GM23338 (cell line): Measurements from ENCODE around the gene HIVEP2. TPM values are rescaled to one million over a fixed set of nuclear protein-coding genes. Genes with fewer than 3 reads are reported as not detected.
A peak's percentile ranks its signal among the peaks of the same experiment; 100 is the strongest.

ENCODE experiments used
- ATAC-seq: fragments of 200-7000 bp; cut with Tn5 transposase; 3 replicates; pipeline ENCODE4 v1.9.1; 2020
- DNase-seq: peaks from one replicate; pipeline ENCODE4 v3.0.0-alpha.2; 2015; ENCODE audit warnings: low spot score
- H2AFZ ChIP-seq: fragments of 200-600 bp; sonication (generic); 2 replicates; pipeline ENCODE4 v1.8.0; 2016; ENCODE audit warnings: antibody characterized with exemption, mild to moderate bottlenecking, moderate library complexity
- H3F3A ChIP-seq: fragments of 200-600 bp; sonication (generic); replicated peaks from 2 replicates; pipeline ENCODE4 v1.8.0; 2017; ENCODE audit warnings: antibody characterized with exemption, mixed run types, low read depth
- H3K27ac ChIP-seq: fragments of 200-600 bp; sonication (generic); 2 replicates; pipeline ENCODE4 v1.6.1; 2016; ENCODE audit warnings: low read depth
- H3K27me3 ChIP-seq: fragments of 200-600 bp; sonication (generic); 2 replicates; pipeline ENCODE4 v1.8.0; 2016; ENCODE audit warnings: mild to moderate bottlenecking, mixed run types, moderate library complexity; ENCODE audit not compliant: insufficient read depth
- H3K36me3 ChIP-seq: fragments of 200-600 bp; sonication (generic); 2 replicates; pipeline ENCODE4 v1.8.0; 2016; ENCODE audit warnings: mild to moderate bottlenecking; ENCODE audit not compliant: insufficient read depth
- H3K4me1 ChIP-seq: fragments of 200-600 bp; sonication (generic); 2 replicates; pipeline ENCODE4 v1.8.0; 2016; ENCODE audit warnings: mild to moderate bottlenecking, moderate library complexity; ENCODE audit not compliant: insufficient read depth
- H3K4me2 ChIP-seq: fragments of 200-600 bp; sonication (generic); 2 replicates; pipeline ENCODE4 v1.7.1; 2017; ENCODE audit warnings: mixed run types
- H3K4me3 ChIP-seq: fragments of 200-600 bp; sonication (generic); 2 replicates; pipeline ENCODE4 v1.6.1; 2016; ENCODE audit warnings: mixed run types
- H3K79me2 ChIP-seq: fragments of 200-600 bp; sonication (generic); replicated peaks from 2 replicates; pipeline ENCODE4 v1.8.0; 2017; ENCODE audit warnings: mild to moderate bottlenecking; ENCODE audit not compliant: insufficient read depth
- H3K9me2 ChIP-seq: fragments of 200-600 bp; sonication (generic); 2 replicates; pipeline ENCODE4 v1.8.0; 2017; ENCODE audit not compliant: insufficient read depth
- H4K20me1 ChIP-seq: fragments of 200-600 bp; sonication (generic); replicated peaks from 2 replicates; pipeline ENCODE4 v1.8.0; 2017; ENCODE audit warnings: mild to moderate bottlenecking; ENCODE audit not compliant: insufficient read depth
- H3K27ac Mint-ChIP-seq: 2 replicates; pipeline ENCODE4 v1.8.0; 2020; ENCODE audit warnings: inconsistent platforms, mild to moderate bottlenecking, moderate library complexity, mixed read lengths
- H3K27me3 Mint-ChIP-seq: 3 replicates; pipeline ENCODE4 v1.8.0; 2022; ENCODE audit warnings: low read depth, mild to moderate bottlenecking, moderate library complexity, mixed read lengths, inconsistent platforms; ENCODE audit not compliant: insufficient read depth, poor library complexity
- H3K36me3 Mint-ChIP-seq: 3 replicates; pipeline ENCODE4 v1.8.0; 2021; ENCODE audit warnings: low read depth, mild to moderate bottlenecking, inconsistent platforms, moderate library complexity, mixed read lengths
- H3K4me1 Mint-ChIP-seq: 3 replicates; pipeline ENCODE4 v1.8.0; 2020; ENCODE audit warnings: mild to moderate bottlenecking, inconsistent platforms, mixed read lengths
- H3K4me3 Mint-ChIP-seq: 3 replicates; pipeline ENCODE4 v1.8.0; 2021; ENCODE audit warnings: moderate library complexity, mild to moderate bottlenecking, inconsistent platforms, mixed read lengths
- H3K9me3 Mint-ChIP-seq: 3 replicates; pipeline ENCODE4 v1.8.0; 2020; ENCODE audit warnings: moderate library complexity, mild to moderate bottlenecking, inconsistent platforms, mixed read lengths
- CREB1 ChIP-seq: fragments of 250-450 bp; sonication (Bioruptor Pico); IDR thresholded peaks from 2 replicates; pipeline ENCODE4 v1.5.0; 2020; ENCODE audit warnings: low read depth, mild to moderate bottlenecking, moderate library complexity
- ETS1 ChIP-seq: IDR thresholded peaks from 2 replicates; pipeline ENCODE4 v1.6.1; 2016; ENCODE audit warnings: antibody characterized with exemption
- JUNB ChIP-seq: IDR thresholded peaks from one replicate; pipeline ENCODE4 v1.6.1; 2016; ENCODE audit warnings: antibody characterized with exemption; ENCODE audit not compliant: unreplicated experiment
- POLR2AphosphoS5 ChIP-seq: IDR thresholded peaks from 2 replicates; pipeline ENCODE4 v1.6.1; 2016; ENCODE audit warnings: antibody characterized with exemption, low read depth
- ZNF114 ChIP-seq: fragments of 250-450 bp; sonication (Bioruptor Pico); IDR thresholded peaks from 2 replicates; pipeline ENCODE4 v1.5.0; 2020; ENCODE audit warnings: mild to moderate bottlenecking, moderate library complexity
- polyA plus RNA-seq: library from polyadenylated mRNA; unstranded; fragments of >200 nt; fragmentation: Nextera tagmentation; extraction: Ambion mirVana; gene quantifications from 2 replicates; pipeline ENCODE4 v1.2.1, GENCODE V29; 2016
- total RNA-seq: library from RNA; depleted of rRNA; stranded (reverse); fragments of >200 nt; shearing (Covaris generic); gene quantifications from 2 replicates; pipeline ENCODE4 v1.2.3, GENCODE V29; 2014
- TF ChIP-seq, protein P1 (sequence below): fragments of 250-450 bp; sonication (Bioruptor Pico); IDR thresholded peaks from 2 replicates; pipeline ENCODE4 v1.5.0; 2020; ENCODE audit warnings: mild to moderate bottlenecking, moderate library complexity

HIVEP2 gene
- total and polyA plus RNA-seq, 2 experiments from 2014 or later, result 1.5 to 7.4 TPM

DNA sequence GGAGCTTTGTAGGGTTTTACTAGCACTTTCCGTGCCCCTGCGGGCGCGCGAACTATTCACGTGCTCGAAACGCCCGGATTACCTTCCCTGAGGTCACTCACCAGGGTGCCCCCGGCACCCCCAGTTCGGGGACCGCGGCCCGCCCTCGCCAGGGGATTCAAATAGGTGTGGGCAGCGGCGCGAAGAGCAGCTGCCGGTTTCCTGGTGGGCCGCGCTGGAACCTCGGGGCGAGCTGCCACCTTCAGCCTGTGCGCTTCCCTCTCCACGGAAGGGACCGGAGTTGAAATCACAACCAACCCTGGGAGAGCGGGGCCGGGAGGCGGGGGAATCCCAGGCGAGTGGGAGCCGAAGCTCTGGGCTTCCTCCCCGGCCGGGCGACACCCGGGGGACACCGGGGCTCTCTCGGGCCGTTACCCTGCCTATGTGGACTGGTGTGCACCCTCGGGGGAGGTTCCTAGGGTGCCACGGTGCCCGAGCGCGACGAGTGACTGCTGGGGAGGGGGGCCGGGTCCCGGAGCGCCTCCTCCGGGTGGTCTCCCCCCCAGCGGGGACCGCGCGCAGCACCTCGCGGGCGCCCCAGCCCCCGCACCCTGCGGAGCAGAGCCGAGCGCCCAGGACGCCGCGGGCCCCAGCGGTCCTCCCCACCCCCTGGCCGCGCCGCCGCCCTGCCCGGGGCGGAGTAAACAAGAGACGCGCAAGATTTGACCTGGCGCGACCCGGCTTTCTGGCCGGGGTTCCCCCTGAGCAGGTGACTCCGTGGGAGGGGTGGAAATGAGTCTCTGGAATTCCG is 2.1 kb upstream of the HIVEP2 start (continued):
- TF ChIP-seq, protein P1, sequence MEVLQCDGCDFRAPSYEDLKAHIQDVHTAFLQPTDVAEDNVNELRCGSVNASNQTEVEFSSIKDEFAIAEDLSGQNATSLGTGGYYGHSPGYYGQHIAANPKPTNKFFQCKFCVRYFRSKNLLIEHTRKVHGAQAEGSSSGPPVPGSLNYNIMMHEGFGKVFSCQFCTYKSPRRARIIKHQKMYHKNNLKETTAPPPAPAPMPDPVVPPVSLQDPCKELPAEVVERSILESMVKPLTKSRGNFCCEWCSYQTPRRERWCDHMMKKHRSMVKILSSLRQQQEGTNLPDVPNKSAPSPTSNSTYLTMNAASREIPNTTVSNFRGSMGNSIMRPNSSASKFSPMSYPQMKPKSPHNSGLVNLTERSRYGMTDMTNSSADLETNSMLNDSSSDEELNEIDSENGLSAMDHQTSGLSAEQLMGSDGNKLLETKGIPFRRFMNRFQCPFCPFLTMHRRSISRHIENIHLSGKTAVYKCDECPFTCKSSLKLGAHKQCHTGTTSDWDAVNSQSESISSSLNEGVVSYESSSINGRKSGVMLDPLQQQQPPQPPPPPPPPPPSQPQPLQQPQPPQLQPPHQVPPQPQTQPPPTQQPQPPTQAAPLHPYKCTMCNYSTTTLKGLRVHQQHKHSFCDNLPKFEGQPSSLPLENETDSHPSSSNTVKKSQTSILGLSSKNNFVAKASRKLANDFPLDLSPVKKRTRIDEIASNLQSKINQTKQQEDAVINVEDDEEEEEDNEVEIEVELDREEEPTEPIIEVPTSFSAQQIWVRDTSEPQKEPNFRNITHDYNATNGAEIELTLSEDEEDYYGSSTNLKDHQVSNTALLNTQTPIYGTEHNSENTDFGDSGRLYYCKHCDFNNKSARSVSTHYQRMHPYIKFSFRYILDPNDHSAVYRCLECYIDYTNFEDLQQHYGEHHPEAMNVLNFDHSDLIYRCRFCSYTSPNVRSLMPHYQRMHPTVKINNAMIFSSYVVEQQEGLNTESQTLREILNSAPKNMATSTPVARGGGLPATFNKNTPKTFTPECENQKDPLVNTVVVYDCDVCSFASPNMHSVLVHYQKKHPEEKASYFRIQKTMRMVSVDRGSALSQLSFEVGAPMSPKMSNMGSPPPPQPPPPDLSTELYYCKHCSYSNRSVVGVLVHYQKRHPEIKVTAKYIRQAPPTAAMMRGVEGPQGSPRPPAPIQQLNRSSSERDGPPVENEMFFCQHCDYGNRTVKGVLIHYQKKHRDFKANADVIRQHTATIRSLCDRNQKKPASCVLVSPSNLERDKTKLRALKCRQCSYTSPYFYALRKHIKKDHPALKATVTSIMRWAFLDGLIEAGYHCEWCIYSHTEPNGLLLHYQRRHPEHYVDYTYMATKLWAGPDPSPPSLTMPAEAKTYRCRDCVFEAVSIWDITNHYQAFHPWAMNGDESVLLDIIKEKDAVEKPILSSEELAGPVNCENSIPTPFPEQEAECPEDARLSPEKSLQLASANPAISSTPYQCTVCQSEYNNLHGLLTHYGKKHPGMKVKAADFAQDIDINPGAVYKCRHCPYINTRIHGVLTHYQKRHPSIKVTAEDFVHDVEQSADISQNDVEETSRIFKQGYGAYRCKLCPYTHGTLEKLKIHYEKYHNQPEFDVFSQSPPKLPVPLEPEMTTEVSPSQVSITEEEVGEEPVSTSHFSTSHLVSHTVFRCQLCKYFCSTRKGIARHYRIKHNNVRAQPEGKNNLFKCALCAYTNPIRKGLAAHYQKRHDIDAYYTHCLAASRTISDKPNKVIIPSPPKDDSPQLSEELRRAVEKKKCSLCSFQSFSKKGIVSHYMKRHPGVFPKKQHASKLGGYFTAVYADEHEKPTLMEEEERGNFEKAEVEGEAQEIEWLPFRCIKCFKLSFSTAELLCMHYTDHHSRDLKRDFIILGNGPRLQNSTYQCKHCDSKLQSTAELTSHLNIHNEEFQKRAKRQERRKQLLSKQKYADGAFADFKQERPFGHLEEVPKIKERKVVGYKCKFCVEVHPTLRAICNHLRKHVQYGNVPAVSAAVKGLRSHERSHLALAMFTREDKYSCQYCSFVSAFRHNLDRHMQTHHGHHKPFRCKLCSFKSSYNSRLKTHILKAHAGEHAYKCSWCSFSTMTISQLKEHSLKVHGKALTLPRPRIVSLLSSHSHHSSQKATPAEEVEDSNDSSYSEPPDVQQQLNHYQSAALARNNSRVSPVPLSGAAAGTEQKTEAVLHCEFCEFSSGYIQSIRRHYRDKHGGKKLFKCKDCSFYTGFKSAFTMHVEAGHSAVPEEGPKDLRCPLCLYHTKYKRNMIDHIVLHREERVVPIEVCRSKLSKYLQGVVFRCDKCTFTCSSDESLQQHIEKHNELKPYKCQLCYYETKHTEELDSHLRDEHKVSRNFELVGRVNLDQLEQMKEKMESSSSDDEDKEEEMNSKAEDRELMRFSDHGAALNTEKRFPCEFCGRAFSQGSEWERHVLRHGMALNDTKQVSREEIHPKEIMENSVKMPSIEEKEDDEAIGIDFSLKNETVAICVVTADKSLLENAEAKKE, result no peak
- TF ChIP-seq ZNF114 (CRISPR knock-in tag) (no peak), JUNB (no peak)

DNA sequence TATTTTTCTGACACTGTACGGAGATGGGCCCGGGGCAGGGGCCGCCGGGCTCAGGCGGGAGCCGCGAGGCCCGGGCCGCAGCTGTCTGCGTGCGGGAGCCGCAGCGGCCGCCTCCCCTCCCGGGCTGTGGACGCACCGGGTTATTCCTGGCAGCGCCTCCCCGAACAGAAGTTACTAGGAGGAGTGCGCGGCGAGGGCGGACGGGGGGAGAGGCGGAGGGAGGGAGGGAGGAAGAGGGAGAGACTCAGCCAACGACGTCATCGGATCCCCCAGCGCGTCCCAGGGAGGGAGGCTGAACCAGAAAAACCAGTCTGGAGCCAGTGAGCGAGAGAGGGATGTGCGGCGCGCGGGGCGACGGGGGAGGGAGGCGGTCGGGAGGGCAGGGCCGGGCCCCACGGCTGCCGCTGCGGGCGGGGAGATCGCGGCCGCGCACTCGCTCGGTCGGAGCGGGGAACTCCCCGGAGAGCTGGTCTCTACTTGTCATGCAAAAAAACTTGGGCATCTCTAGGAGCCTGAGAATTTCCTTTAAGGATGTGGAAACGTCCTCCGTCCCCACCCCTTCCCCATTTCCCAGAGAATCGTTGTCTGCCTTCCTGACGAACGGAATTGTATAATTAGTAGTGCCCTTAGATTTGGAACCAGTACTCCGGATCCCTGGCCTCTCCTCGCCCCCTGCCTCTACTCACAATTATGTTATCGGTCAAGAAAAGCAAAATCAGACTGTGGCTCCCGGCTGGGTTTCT is 1.4 kb upstream of the HIVEP2 start:
- Mint-ChIP-seq H3K36me3 (no peaks in the 10 kb centered on the region; the same call in 2 of the 3 replicates), H3K27ac (peak overlapping the region; percentile 76), H3K4me3 (peak overlapping the region; percentile 98), H3K9me3 (no peaks in the 10 kb centered on the region; the same call in 2 of the 3 replicates), H3K27me3 (peaks cover 16% of the 10 kb centered on the region), H3K4me1 (peaks cover 28% of the 10 kb centered on the region)
- ATAC-seq (peak; percentile 57), DNase-seq (peak; percentile 98)
- peak overlapping the region; percentile 39 for H2AFZ ChIP-seq
- no peaks in the 10 kb centered on the region; the same call in 1 of the 2 replicates for H4K20me1 ChIP-seq
- TF ChIP-seq POLR2AphosphoS5 (peak; percentile 58), ZNF114 (CRISPR knock-in tag) (no peak), CREB1 (CRISPR knock-in tag) (peak; percentile 89), ETS1 (peak; percentile 34; the same call in 1 of the 2 replicates)
- H3K9me2 ChIP-seq, result no peaks in the 10 kb centered on the region
- H3K4me1 ChIP-seq, result peaks cover 17% of the 10 kb centered on the region
- peaks cover 4% of the 10 kb centered on the region; the same call in 1 of the 2 replicates for H3F3A ChIP-seq
- H3K27ac ChIP-seq, result peak overlapping the region; percentile 97
- peak overlapping the region; percentile 66 for H3K4me2 ChIP-seq
- peaks cover 33% of the 10 kb centered on the region; the same call in 1 of the 2 replicates for H3K27me3 ChIP-seq
- H3K36me3 ChIP-seq, result no peaks in the 10 kb centered on the region
- peak overlapping the region; percentile 84 for H3K4me3 ChIP-seq
- peaks cover 28% of the 10 kb centered on the region for H3K79me2 ChIP-seq
